HL-60 (cell line): ENCODE results near the gene SUCO.

Source experiments
- GABPA ChIP-seq: IDR thresholded peaks from 2 replicates; pipeline ENCODE4 v1.6.1; 2012; ENCODE audit warnings: low read depth
- POLR2AphosphoS5 ChIP-seq: IDR thresholded peaks from 2 replicates; pipeline ENCODE4 v1.6.1; 2012; ENCODE audit warnings: low read depth
- SPI1 ChIP-seq: IDR thresholded peaks from 2 replicates; pipeline ENCODE4 v1.6.1; 2012; ENCODE audit warnings: low read depth, mild to moderate bottlenecking, borderline replicate concordance
- TF ChIP-seq, protein P1 (sequence below): IDR thresholded peaks from one replicate; pipeline ENCODE4 v1.5.1; 2011; ENCODE audit warnings: low read length, control low read depth, inconsistent platforms; ENCODE audit not compliant: insufficient read depth
- TF ChIP-seq, protein P2 (sequence below): IDR thresholded peaks from 2 replicates; pipeline ENCODE4 v1.6.1; 2012; ENCODE audit warnings: low read depth; ENCODE audit not compliant: insufficient replicate concordance

GRCh38 chr1:172629638-172630037, 96.7 kb downstream of the SUCO start:
- TF ChIP-seq, protein P1, sequence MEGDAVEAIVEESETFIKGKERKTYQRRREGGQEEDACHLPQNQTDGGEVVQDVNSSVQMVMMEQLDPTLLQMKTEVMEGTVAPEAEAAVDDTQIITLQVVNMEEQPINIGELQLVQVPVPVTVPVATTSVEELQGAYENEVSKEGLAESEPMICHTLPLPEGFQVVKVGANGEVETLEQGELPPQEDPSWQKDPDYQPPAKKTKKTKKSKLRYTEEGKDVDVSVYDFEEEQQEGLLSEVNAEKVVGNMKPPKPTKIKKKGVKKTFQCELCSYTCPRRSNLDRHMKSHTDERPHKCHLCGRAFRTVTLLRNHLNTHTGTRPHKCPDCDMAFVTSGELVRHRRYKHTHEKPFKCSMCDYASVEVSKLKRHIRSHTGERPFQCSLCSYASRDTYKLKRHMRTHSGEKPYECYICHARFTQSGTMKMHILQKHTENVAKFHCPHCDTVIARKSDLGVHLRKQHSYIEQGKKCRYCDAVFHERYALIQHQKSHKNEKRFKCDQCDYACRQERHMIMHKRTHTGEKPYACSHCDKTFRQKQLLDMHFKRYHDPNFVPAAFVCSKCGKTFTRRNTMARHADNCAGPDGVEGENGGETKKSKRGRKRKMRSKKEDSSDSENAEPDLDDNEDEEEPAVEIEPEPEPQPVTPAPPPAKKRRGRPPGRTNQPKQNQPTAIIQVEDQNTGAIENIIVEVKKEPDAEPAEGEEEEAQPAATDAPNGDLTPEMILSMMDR, result no peak
- TF ChIP-seq POLR2AphosphoS5, result no peak
- TF ChIP-seq, protein P2, sequence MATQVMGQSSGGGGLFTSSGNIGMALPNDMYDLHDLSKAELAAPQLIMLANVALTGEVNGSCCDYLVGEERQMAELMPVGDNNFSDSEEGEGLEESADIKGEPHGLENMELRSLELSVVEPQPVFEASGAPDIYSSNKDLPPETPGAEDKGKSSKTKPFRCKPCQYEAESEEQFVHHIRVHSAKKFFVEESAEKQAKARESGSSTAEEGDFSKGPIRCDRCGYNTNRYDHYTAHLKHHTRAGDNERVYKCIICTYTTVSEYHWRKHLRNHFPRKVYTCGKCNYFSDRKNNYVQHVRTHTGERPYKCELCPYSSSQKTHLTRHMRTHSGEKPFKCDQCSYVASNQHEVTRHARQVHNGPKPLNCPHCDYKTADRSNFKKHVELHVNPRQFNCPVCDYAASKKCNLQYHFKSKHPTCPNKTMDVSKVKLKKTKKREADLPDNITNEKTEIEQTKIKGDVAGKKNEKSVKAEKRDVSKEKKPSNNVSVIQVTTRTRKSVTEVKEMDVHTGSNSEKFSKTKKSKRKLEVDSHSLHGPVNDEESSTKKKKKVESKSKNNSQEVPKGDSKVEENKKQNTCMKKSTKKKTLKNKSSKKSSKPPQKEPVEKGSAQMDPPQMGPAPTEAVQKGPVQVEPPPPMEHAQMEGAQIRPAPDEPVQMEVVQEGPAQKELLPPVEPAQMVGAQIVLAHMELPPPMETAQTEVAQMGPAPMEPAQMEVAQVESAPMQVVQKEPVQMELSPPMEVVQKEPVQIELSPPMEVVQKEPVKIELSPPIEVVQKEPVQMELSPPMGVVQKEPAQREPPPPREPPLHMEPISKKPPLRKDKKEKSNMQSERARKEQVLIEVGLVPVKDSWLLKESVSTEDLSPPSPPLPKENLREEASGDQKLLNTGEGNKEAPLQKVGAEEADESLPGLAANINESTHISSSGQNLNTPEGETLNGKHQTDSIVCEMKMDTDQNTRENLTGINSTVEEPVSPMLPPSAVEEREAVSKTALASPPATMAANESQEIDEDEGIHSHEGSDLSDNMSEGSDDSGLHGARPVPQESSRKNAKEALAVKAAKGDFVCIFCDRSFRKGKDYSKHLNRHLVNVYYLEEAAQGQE, result no peak
- no peak for TF ChIP-seq GABPA
- no peak for TF ChIP-seq SPI1
